GM19035 (cell line): Measurements from ENCODE around the gene IL17RD.
A peak's percentile ranks its signal among the peaks of the same experiment; 100 is the strongest.

Experiments
- ATAC-seq: cut with Tn5 transposase; IDR thresholded peaks from one replicate; pipeline ENCODE4 v1.9.1; 2021; ENCODE audit not compliant: unreplicated experiment

Gene IL17RD

DNA sequence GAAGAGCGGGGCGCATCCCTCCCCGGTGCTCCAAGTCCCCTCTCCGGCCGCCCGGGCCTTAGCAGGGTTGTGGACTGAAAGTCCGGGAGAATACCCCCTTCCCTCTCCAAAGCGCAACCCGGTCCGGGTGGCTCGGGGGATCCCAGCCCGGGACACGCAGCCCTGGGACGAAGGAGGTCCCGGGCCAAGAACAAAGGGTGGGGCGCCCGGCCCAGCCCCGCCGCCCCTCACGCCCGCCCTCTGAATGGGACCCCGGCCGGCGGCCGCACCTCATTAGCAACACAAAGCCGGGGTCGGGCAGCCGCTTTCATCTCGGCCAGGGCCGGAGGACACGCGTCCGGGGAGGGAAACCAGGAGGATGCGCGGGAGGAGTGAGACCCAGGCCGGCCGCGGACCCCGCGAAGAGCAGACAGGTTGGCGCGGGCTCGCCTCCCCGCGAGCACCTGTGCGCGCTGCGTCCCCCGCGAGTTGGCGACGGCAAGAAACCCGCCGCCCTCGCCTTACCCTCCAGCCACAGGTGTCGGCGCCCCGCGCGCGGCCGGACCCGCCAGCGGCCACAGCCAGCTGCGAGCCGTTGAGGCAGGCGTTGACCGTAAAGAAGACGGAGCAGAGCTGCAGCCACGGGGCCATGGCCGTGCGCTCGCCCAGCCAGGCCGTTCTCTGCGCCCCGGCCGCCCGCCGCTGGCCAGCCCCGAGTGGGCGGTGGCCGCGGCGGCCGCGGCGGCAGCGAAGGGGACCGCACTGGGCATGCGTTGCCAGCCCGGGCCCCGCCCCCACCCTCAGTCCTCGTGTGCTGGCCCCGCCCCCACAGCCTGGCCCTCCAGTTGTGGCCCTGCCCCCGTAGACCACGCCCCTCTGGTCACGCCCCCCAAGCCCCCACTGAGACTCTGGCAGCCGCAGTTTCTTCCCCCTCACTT, at the start of gene IL17RD:
Gene IL17RD (minus strand): TSS at position 697 of the 917 bp plus-strand sequence. CDS start 67 bp downstream, at position 630.
- no peak for ATAC-seq

DNA sequence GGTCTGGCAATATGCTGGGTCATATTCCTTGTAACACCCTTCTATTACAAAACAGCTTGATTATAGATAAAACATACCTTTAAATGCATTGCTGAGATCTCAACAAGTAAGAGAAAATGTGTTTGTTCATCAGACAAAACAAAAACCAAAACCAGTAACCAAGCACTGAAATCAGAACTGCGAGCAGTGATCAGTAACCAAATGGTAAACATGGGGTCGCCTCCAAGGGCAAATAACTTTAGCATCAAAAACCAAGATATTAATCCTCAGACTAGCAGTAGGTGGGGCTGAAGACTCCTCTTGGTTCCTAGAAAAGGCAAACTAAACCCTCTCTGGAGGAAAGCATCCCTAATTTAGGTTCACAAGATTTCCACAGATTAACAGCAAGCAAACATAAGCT, 41.3 kb upstream of the IL17RD start:
- ATAC-seq = no peak

DNA sequence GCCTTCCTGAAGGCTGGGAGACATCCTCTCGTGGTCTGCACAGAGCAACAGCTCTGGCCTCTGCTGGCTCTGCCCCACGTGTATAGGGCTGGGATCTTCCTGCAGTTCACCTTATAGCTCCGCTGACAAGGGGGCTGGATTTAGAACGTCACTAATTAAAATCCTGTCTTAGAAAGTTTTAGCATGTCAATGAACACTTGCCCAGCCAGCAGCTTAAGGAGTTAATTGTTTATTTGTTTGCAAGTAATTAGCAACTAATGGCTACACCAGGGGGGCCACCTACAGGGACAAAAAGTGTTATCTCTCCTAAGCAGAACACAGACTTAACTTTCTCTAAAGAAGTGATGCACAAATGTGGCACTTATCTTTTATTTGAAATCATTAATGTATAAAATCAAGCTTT, 34.7 kb upstream of the IL17RD start, which contains the start of gene HESX1:
Gene HESX1 (minus strand): TSS at position 84 of the 403 bp plus-strand sequence. CDS start 60 bp downstream, at position 24.
- no peak for ATAC-seq

DNA sequence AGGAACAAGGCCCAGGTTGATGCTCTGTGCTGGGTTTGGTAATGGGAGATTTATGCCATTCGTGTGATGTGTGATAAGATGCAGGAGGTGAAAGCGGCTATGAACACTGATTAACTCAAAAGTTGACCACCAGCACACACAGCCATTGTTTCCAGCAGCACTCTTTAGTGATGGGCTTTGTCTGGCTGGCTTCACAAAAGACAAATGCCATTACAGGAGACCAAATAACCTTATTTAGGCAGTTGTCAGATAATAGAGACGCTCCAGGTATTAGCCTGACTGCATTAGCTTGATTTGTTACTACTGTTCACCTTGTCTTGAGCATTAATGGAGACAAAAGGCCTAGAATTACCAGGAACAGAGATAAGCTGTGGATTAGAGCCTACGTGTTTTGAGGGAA, 29.5 kb upstream of the IL17RD start:
- no peak for ATAC-seq

DNA sequence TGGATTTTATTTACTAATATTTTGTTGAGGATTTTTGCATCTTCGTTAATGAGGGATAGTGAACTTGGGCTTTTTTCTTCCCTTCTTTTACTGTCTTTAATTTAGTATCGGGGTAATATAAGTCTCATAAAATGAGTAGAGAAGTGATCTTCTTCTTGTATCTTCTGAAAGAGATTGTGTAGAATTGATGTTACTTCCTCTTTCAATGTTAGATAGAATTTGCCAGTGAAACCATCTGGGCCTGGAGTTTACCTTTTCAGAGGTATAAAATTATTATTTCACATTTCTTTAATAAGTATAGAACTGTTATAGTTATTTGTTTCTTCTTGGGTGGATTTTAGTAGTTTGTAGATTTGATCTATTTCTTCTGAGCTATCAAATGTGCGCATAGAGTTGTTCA, 26.9 kb upstream of the IL17RD start:
- no peak for ATAC-seq

DNA sequence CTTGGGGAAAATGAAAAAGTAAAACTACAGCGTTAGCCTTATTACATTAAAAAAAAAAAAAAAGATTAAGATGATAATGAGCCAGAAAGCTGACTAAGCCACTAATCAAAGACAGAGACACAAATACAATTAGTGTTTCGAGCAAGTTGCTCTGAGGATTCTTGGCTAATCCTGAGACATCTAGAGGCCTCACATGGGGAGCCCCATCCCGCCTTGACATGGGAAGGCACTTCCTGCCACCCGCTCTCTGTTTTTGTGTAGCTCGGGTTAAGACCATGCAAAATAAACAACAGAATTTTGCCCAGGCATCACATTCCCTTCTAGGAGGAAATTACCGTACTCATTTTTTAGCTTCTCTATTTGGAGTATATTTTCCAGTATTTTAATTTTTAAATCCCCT, 19.4 kb upstream of the IL17RD start:
- ATAC-seq = no peak

DNA sequence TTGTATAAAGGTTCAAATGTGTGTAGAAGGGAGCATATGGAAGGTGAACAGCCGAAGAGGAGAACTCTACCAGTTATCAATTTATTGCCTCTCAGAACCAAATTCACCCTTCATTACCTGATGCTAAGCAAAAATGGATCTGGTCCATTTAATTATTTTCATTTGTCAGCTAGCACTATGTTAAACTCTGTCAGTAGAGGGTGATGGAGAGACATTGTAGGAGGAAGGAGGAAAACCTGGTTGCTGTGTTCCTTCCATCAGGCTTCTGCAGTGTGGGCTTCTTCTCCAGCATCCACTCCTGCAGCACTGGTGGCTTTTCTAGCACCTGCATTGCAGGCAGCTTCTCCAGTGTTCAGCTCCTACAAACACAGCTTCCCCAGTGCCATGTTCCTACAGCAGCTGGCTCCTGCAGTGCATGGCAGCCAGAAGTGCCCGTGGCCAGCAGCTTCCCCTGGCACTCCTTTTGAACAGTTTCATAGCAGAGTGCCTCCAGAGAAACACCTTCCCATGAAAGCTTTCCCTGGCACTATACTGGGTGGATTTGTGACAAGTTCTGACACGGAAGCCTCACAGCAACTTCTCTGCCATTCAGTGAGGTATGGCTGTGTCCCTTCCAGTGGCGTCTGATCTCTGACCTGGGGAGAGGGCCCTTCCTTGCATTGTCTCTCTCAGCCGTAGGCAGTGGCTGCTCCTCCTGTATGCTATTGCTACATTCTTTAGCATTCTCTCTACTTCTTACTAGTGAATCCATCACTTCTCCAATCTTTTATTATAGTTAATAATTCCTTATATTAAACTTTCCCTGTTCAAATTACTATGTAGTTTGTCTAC, 14.6 kb upstream of the IL17RD start:
- no peak for ATAC-seq

DNA sequence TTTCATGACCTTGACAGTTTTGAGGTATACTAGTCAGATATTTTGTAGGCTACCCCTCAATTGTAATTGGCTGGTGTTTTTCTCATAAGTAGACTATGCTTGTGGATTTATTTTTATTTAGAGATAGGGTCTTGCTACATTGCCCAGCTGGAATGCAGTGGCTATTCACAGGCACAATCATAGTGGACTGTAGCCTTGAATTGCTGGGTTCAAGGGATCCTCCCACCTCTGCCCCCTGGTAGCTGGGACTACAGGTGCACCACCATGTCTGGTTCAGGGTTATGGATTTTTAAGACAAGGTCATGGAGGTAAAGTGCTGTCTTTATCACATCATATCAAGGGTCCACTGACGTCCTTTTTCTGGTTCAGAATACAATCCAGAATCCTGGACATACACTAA, 10.9 kb upstream of the IL17RD start:
- no peak for ATAC-seq

DNA sequence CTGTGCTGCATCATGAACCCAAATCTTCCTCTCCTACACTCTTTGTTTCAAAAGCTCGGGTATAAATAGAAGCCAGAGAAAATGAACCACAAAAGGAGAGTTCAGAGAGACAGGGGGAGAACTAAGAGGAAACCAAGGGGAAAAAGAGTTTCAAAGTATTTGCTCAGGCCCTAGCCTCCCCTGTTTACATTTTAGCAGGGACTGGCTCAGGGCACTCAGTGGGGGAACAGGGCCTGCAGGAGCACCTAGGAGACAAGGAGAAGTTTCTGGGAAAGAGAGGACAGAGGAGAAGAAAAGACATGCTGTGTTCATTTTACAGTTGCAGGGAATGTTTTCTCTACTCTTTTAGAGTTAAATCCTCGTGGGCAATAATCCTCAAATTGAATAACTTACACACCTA, 8.5 kb upstream of the IL17RD start:
- ATAC-seq = no peak

DNA sequence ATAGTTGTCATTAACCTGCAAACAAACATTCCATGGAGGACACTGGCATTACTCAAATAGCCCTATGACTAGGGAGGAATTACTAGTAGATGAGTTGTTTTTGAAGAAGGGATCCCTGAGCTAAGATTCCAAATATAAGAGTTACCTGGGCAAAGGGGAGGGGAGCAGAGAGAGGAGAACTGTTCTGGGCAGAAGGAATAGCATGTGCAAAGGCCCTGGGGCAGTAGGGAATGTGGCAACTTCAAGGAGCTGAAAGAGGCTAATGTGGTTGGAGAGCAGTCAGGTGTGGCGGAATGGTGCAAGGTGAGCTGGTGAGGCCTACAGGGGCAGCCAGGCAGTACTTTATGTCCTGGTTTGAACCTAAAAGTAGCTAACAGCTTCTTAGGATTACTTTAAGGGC, 5.8 kb upstream of the IL17RD start:
- no peak for ATAC-seq

DNA sequence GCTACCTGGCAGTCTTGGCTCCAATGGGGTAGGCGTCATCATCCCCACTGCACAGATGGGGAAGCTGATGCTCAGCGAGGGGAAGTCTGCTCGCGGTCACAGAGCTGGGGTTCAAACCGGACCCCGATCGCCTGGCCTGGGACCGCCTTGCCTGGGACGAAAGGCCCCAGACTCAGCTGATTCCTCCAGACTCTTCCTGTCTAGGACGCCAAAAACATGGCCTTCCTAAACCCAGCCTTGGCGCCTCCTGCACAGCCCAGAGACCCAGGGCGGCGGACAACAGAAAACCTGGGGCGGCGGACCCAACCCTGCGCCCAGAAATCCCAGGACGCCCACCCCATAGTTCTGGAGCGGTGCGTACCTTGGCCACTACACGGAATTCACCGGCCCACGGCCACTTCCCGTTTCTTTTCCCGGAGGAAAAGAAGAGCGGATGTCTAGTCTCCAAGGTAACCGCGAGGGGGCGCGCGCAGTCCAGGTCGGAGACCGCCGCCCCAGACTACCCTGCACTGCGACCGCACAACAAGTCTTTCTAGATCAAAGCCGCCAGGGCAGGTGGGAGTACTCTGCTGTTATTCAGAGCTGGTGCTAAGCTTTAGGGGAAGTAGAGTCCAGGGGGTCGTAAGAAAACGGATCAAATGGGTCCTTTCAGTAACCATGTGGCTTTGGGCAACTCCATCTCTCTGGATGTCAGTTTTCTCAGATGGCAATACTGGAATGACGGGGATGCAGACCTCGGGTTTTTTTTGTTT, 4.9 kb upstream of the IL17RD start:
- peak; percentile 72 for ATAC-seq

DNA sequence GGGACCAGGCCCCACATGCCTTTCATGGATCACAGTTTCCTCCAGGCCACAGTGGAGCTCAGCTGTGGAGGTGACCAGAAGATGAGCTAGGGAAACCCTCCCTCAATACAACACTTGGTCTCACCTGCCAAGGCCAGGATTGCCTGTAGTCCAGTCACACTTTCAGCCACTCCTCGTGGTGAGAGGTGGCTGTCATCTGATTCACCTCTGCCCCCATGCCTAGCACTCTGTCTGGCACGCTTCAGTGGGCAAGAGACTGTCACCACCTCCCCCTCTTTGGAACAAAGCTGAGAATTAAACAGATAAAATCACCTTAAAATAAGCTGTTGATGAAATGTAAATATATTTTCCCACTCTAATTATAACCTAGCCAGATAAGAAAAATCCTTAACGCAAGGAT, 4.0 kb upstream of the IL17RD start:
- ATAC-seq = no peak

DNA sequence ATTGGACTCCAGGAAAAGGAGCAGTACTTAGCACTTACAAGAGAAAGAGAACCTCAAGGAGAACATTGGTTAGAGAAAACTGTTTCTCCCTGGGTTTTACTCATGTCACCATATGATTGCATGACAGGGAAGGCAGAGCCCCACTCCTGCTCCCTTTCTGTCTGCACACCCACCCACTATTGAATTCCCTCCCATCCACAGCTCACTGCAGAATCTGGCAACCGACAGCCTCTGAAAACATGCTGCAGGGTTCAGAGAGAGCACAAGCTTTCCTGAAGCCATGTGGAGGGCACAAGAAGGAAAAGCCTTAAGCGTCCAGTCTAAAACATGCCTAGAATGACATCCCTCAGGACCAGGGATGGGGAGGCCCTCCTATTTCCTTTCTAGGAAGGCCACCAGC, 3.0 kb upstream of the IL17RD start:
- ATAC-seq = no peak

DNA sequence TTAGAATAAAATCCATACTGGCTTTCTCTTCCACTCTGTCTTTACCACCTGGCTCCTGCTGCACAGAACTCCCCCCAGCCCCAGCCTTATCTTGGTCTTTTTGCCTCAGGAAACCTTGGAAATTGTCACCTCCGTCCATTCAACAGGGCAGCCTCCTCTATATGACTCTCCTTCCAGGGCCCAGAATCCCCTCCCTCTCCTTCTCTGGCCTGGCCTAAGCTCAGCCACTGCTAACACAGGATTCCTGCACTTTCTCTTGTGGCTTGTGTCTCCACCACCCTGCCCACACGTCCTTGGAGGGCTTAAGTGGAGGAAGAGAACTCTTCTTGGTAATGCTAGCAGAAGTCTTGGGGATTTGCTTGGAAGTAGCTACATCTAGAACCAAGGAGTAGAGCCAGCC, 1.5 kb upstream of the IL17RD start:
- ATAC-seq = no peak

DNA sequence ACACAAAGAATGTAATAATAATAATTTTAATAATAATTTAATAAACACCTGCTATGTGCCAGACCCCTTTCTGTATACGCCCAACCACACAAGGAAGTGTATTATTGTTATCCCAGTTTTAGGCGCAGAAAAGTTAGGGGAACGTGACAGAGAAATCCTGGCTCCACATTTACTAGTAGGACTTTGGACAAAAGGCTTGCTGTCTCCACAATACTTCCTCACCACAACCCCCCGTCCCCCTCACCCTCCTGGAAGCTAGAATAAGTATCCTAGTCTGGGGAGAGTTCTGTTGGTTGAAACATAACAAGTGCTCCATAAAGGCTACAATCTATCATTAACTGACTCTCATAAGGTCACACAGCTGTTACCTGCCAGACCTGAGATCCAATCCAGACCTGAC, 488 bp upstream of the IL17RD start:
- no peak for ATAC-seq

DNA sequence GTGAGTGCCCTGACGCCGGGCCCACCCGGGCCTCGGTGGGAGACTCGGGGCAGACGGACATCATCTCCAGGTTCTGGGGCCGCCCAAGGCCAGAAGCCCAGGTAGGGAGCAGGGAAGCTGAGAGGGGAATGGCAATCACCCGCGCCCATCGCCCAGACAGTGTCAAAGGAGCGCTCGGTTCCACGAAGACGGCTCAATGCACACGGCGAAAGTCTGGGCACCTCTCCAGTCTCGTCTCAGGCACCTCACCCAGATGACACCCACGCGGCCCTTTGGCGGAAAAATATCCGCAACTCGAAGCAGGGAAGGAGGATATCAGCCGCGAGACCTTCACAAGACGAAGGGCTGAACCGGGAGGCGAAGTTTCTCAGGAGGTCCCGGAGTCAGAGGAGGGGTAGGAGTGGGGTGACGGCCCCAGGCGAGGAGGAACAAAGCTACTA, 916 bp downstream of the IL17RD start:
- no peak for ATAC-seq

DNA sequence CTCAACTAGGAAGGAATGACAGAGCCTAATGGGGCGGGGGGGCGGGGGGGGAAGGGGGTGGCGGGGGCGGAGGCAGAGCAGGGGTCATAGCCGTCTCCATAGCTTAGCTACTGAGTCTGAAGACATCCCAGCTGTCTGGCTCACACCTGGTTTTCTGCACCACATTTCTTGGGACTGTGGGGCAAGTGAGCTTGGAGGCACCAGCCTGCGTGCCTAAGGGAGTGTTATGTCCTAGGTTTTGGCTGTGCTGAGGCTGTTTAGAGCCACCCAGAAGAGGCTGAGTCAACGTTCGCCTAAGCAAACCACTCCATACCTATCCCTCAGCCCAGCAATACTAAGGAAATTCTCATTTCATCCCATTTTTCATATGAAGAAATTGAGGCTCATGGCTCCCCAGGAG, 1.4 kb downstream of the IL17RD start:
- ATAC-seq = no peak

DNA sequence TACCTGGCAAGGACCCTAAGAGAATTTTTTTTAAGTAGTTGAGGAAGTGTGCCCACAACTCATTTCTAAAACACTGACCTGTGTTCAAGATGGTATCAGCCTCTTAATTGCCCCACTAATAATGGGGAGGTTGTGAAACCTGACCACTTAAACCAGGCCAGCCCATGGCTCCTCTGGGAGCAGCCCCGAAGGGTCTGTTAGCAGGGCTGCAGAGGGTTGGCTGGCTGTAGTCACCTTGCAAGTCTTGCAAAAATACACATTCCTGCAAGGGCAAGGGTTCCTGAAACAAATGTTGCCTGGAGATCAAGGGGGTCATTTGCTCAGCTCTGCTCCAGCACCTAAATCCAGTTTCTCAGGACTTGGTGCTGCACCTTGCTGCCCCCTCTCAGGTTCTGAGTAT, 3.2 kb downstream of the IL17RD start:
- no peak for ATAC-seq

DNA sequence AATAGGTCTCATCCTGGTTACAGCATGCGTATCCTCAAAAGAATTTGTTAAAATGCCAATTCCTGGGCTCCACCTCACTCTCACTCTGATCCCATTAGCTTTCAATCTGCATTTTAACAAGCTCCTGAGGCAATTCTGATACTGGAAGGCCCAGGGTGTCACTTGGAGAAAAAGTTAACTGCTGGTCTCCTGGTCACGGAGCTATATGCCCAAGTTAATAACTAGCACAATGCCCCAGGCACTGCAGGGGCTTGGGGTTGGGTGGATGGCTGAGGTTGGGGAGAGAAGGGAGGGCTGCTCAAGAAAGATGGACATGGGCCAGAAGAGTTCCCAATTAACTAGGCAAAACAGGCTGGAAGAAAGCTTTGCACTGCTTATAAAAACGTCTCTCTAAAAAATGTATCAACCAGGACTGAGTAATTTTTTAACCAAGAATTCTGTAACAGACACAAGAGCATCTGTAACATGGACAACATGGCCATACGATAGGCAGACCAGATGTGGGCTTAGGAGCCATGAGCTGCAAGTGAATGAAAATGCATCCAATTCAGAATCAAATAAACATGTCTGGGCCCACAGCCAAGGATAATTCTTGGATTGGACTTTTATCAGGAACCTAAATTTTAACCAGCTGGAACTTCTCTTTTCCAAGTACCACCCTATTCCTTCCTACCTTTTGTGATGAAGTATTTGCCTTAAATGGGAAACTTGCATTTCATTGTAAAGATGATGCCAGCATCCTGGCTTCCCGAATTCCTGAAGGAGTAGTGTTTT, 4.2 kb downstream of the IL17RD start:
- no peak for ATAC-seq

DNA sequence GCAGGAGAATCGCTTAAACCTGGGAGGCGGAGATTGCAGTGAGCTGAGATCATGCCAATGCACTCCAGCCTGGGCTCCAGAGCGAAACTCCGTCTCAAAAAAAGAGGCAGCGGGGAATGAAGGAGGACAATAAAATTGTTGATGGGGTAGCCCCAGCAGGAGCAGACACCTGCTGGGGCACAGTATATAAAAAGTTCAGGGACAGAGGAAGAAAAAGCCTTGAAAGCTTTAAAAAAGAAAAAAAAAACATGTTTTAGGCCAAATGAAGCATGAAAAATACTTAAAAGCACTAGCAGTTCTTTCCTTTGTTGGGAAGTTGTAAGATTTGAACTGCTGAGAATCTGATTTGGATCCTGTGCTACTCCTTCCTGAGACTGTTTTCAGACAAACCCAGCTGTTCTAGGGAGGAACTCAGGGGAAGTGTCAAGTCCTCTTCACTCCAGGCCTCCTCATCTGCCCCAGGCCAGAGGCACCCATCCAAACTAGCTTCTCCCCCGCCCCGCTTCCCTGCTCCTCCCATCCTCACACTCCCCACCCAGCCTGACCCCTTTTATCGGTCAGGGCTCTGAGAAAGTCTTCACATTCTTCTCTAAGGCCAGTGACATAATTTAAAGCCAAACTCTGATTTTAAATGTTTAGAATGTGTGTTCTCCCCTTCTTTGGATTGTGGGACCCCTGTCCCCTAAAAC, 4.9 kb downstream of the IL17RD start:
- no peak for ATAC-seq
